ENCODE data around the gene TYMP. TPM values are rescaled to one million over a fixed set of nuclear protein-coding genes. Genes with fewer than 3 reads are reported as not detected.

TYMP gene
- total RNA-seq, 4 donors from 2014 or later: 86.0 to 281 (median 137) TPM

DNA sequence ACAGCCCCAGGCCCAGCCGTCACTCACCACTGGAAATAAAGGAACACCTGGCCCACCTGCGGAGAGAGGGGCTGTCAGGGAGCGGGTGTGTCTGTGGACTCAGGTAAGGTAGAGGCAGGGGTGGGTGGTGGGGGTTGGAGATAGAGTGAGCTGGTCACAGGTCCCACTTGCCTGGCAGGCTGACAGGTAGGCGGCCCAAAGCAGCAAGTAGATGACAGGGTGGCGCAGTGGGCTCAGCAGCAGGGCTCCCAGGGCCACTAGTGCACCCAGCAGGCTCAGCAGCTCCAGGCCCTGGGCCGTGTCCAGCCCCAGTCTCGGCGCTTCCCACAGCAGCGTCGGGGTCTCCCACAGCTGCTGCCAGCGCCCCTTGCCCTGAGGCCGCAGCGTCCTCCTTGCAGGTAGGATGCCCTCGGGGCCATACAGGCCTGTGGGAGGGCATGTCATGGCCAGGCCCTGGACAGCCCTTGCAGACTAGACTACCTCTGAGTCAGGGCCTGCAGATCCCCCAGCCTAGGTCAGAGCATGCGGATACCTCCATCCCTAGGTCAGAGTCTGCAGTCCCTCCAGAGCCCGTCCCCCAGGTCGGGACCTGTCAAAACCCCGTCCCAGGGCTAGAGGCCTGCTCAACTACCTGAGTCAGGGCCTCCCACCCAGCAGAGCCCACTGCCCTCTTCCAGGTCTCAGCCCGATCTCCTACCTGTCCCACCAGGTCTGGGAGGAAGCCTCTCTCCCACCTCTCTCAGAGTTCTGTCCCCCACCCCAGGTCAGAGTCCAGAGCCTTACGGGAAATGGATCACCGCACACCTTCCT is 23.0 kb downstream of the TYMP start:
- peak overlapping the region; percentile 64 to 96 (median 90) for H3K4me3 ChIP-seq
- H3K4me1 ChIP-seq: peaks cover 27 to 58% (median 38%) of the 10 kb centered on the region in 3 donors
- peaks cover 7 to 55% (median 15%) of the 10 kb centered on the region in 3 donors for H3K36me3 ChIP-seq
- no peaks in the 10 kb centered on the region for H3K9me3 ChIP-seq
- no peak for TF ChIP-seq POLR2A (IDR thresholded peaks at IDR 0.05)
- TF ChIP-seq CTCF (IDR thresholded peaks at IDR 0.05): no peak
- no peaks in the 10 kb centered on the region for H3K27me3 ChIP-seq
- peak overlapping the region; percentile 84 to 99 (median 96) for H3K27ac ChIP-seq
- intact Hi-C loops (cut with DNase I): no loop called here
- no peak for DNase-seq
- 0 to 15% methylated on average over 2 to 15 of the region's 21 CpGs for WGBS, 2 donors

DNA sequence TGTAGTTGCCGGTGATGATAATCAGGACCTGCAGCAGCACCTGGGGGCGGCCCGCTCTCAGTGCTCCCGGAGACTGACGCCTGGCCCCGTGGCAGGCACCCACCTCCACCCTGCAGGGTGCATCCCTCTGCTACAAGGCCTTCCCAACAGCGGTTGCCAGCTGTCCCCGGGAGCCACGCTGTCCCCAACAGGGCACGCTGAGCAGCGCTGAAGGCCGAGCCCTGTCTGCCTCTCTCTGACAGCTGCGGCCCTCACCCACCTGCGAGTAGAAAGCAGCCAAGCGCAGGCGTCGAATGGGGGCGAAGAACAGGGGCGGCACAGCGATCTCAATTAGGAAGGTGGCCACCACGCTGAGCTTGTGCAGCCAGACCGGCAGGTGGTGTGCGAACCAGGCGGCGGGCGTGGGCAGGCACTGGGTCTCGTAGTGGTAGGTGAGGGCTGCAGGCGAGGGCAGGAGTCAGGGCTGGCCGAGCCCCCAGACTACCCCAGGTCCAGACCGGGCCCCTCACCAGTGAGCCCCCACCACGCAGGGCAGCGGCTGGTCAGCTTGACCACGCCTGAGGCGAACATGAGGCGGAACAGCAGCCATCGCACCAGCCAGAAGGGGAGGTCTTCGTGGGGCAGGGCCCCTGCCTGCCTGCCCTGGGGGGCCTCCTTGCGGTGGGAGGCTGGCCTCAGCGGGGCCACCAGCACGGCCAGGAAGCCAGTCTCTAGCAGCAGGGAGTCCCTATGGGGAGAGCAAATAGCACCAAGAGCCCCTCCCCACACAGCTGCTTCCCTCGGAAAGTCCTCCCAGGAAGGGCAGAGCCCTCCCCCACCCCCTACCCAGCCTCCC is 23.8 kb downstream of the TYMP start:
- peak overlapping the region in 3 of 4 donors; percentile 86 to 96 (median 93) for H3K4me3 ChIP-seq
- H3K36me3 ChIP-seq: peaks cover 7 to 50% (median 15%) of the 10 kb centered on the region in 3 donors
- peak overlapping the region in 2 of 4 donors; percentile 93 to 98 for H3K27ac ChIP-seq
- no peak for DNase-seq
- intact Hi-C loops (cut with DNase I): no loop called here
- peaks cover 27 to 57% (median 38%) of the 10 kb centered on the region in 3 donors for H3K4me1 ChIP-seq
- H3K9me3 ChIP-seq: no peaks in the 10 kb centered on the region
- no peaks in the 10 kb centered on the region for H3K27me3 ChIP-seq
- TF ChIP-seq CTCF (IDR thresholded peaks at IDR 0.05) (no peak), POLR2A (IDR thresholded peaks at IDR 0.05) (no peak)
- WGBS, 2 donors: 88 to 95% methylated on average over 4 to 12 of the region's 41 CpGs

GRCh38 chr22:50505276-50505775 is 24.5 kb downstream of the TYMP start:
- H3K27me3 ChIP-seq: no peaks in the 10 kb centered on the region
- no peak for TF ChIP-seq POLR2A (IDR thresholded peaks at IDR 0.05)
- no peak for TF ChIP-seq CTCF (IDR thresholded peaks at IDR 0.05)
- H3K36me3 ChIP-seq: peaks cover 7 to 43% (median 15%) of the 10 kb centered on the region in 3 donors
- no peaks in the 10 kb centered on the region for H3K9me3 ChIP-seq
- H3K4me1 ChIP-seq: peaks cover 27 to 54% (median 38%) of the 10 kb centered on the region in 3 donors
- H3K27ac ChIP-seq: peak overlapping the region in 1 of 4 donors; percentile 57
- 85% methylated on average over 11 of the region's 14 CpGs; no CpG with 5 or more reads in 1 of the 2 donors for WGBS, 2 donors
- H3K4me3 ChIP-seq: no peak overlapping the region
- no peak for DNase-seq
- intact Hi-C loops (cut with DNase I): no loop called here

DNA sequence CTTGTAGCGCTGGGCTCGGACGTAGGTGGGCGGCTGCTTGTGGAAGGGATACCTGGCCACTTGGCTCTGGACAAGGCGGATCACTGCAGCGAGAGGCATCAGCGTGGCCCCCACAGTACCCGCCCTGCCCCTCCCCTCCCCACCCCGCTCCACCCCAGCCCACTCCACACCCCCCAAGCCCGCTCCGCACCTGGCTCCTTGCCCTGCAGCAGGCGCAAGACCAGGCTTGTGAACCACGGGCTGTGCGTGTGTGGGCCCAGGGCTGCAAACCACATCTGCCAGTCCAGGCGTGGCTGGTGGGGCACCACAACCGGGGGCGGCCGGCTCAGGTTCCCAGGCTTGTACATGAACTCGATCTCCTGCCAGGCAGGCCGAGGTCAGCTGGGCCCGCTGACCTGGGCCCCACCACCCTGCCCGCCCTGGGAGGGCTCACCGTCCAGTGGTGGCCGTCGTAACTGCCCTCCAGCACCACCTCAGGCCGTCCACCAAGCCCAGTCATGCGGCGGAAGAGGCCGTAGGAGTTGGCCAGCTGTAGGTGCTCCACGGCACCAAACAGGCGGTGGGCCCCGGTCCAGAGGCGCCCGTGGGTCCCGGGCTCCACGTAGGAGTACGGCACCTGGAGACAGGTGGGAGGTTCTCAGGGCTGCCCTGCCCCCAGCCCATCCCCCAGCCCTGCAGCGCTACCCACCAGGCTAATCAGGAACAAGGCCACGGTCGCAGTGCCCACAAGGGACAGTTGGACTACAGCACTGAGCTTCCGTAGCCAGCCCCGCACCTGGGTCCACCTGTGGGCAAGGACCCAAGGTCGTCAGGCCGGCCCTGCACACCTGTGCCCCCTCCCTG is 25.2 kb downstream of the TYMP start:
- Histone ChIP-seq H3K4me3 (peak overlapping the region in 1 of 4 donors; percentile 23), H3K4me1 (peaks cover 27 to 47% (median 37%) of the 10 kb centered on the region in 3 donors), H3K36me3 (peaks cover 7 to 42% (median 15%) of the 10 kb centered on the region in 3 donors), H3K27ac (peak overlapping the region; percentile 14 to 57 (median 52)), H3K27me3 (no peaks in the 10 kb centered on the region), H3K9me3 (no peaks in the 10 kb centered on the region)
- no peak for DNase-seq
- 86% methylated on average over 6 of the region's 44 CpGs; no CpG with 5 or more reads in 1 of the 2 donors for WGBS, 2 donors
- no peak for TF ChIP-seq POLR2A (IDR thresholded peaks at IDR 0.05)
- TF ChIP-seq CTCF (IDR thresholded peaks at IDR 0.05): no peak
- intact Hi-C loops (cut with DNase I): no loop called here

Measured in esophagus squamous epithelium (tissue), 5 donors.